Measurements from ENCODE around the gene TJP1. TPM values are rescaled to one million over a fixed set of nuclear protein-coding genes. Genes with fewer than 3 reads are reported as not detected.

The TJP1 gene
- total and polyA plus RNA-seq, 2 of the 8 experiments (the other 6 are each of a cell fraction or from before 2014, with no cell fraction given): 46.3 to 138 TPM

- TF ChIP-seq NANOG (IDR thresholded peaks at IDR 0.05; ENCODE audit: insufficient read depth, low read depth, low read length, poor library complexity, severe bottlenecking): no peak
- no peak for TF ChIP-seq SIN3A (conservative IDR thresholded peaks at IDR 0.05 in 1 of 2, IDR thresholded peaks at IDR 0.05 in 1 of 2; ENCODE audit: low read depth in 1 of 2, low read length in 2 of 2)
- TF ChIP-seq SAP30 (IDR thresholded peaks at IDR 0.05; ENCODE audit: insufficient read depth, insufficient replicate concordance, low read length): no peak
- no peak for TF ChIP-seq KDM5A (IDR thresholded peaks at IDR 0.05; ENCODE audit: low read length)
- no peak for TF ChIP-seq TAF1 (IDR thresholded peaks at IDR 0.05; ENCODE audit: low read depth, low read length)
- TF ChIP-seq GTF2F1 (IDR thresholded peaks at IDR 0.05; ENCODE audit: borderline replicate concordance, low read depth, low read length): no peak
Measured at GRCh38 chr15:29812384-29812694, 9.9 kb downstream of the TJP1 start (continued).
